OCI-LY7 (cell line): Measurements from ENCODE around the gene MBIP.

Experiments
- CTCF ChIP-seq: fragments of 200-600 bp; sonication (generic); conservative IDR thresholded peaks from 2 replicates; pipeline ENCODE4 v1.5.1; 2014; ENCODE audit warnings: mild to moderate bottlenecking, antibody characterized with exemption, low read length, moderate library complexity, mixed read lengths
- EZH2phosphoT487 ChIP-seq: fragments of 200-600 bp; sonication (generic); IDR thresholded peaks from 2 replicates; pipeline ENCODE4 v1.6.1; 2018; ENCODE audit warnings: low read depth, borderline replicate concordance, mild to moderate bottlenecking, mixed run types, antibody characterized with exemption, low read length, moderate library complexity, mixed read lengths

- TF ChIP-seq CTCF (no peak), EZH2phosphoT487 (no peak)
These were observed 64.2 kb downstream of the MBIP start for GRCh38 chr14:36256126-36256801.
